Activated CD8-positive, alpha-beta memory T cell treated with anti-CD3 and anti-CD28 coated beads for 24 hours (primary cell): ENCODE measurements around the gene CLCN5.

Source experiments
- DNase-seq: peaks from one replicate; pipeline ENCODE4 v3.0.0-alpha.2; 2020

The CLCN5 gene

GRCh38 chrX:50097071-50097470 is 174.7 kb downstream of the CLCN5 start:
- DNase-seq = no peak

GRCh38 chrX:50098241-50098640 is 175.8 kb downstream of the CLCN5 start:
- no peak for DNase-seq

- DNase-seq = no peak
Observed at GRCh38 chrX:50098749-50099148, 176.4 kb downstream of the CLCN5 start.

GRCh38 chrX:50099331-50099730 is 176.9 kb downstream of the CLCN5 start:
- DNase-seq = no peak

- no peak for DNase-seq
Observed at GRCh38 chrX:50100188-50100587, 177.8 kb downstream of the CLCN5 start.

GRCh38 chrX:50103176-50103575 is 180.8 kb downstream of the CLCN5 start:
- DNase-seq = no peak

- no peak for DNase-seq
Observed at GRCh38 chrX:50103866-50104566, 181.6 kb downstream of the CLCN5 start.

- DNase-seq = no peak
Observed at GRCh38 chrX:50106051-50106675, 183.8 kb downstream of the CLCN5 start.

GRCh38 chrX:50107470-50107869 is 185.1 kb downstream of the CLCN5 start:
- no peak for DNase-seq

- no peak for DNase-seq
Observed at GRCh38 chrX:50108264-50108663, 185.9 kb downstream of the CLCN5 start.

- DNase-seq = no peak
Observed at GRCh38 chrX:50111742-50112141, 189.3 kb downstream of the CLCN5 start.

GRCh38 chrX:50114113-50114512 is 191.7 kb downstream of the CLCN5 start:
- DNase-seq = no peak

- DNase-seq = no peak
Observed at GRCh38 chrX:50115973-50116372, 193.6 kb downstream of the CLCN5 start.

GRCh38 chrX:50117476-50117875 is 195.1 kb downstream of the CLCN5 start:
- no peak for DNase-seq

- DNase-seq = no peak
Observed at GRCh38 chrX:50125480-50125879, 203.1 kb downstream of the CLCN5 start.

- no peak for DNase-seq
Observed at GRCh38 chrX:50147972-50148371, 225.6 kb downstream of the CLCN5 start.
